Measurements from ENCODE around the gene POLQ.

GRCh38 chr3:121405631-121406030 is 140.2 kb downstream of the POLQ start:
- TF ChIP-seq CTCF (IDR thresholded peaks at IDR 0.05) (no peak), POLR2A (IDR thresholded peaks at IDR 0.05) (no peak), EP300 (IDR thresholded peaks at IDR 0.05) (no peak)
